HG03045 (cell line): Measurements from ENCODE around the gene ENDOU.
"Not testable (repeated sequence)": the region's sequence is repeated elsewhere in the genome, so short reads cannot be mapped to it uniquely, and the experiment has no call there.

Source experiments
- ATAC-seq: cut with Tn5 transposase; IDR thresholded peaks from one replicate; pipeline ENCODE4 v1.9.1; 2021; ENCODE audit warnings: mild to moderate bottlenecking, moderate library complexity; ENCODE audit not compliant: unreplicated experiment

The ENDOU gene

GRCh38 chr12:47700263-47700662 lies 25.0 kb downstream of the ENDOU start:
- no peak for ATAC-seq

DNA sequence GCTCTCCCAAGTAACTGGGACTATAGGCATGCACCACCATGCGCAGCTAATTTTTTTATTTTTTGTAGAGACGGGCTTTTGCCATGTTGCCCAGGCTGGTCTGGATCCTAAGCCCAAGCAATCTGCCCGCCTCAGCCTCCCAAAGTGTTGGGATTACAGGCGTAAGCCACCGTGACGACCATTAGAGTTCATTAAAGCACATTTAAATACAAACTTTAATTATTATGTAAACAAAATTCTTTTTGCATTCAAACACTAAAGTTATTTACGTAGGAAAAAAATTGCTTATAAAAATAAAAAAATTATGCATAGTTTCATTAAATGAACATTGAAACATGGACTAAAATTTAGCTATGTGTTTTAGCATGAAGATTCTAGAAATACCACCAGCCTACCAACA lies 26.7 kb downstream of the ENDOU start:
- no peak for ATAC-seq

DNA sequence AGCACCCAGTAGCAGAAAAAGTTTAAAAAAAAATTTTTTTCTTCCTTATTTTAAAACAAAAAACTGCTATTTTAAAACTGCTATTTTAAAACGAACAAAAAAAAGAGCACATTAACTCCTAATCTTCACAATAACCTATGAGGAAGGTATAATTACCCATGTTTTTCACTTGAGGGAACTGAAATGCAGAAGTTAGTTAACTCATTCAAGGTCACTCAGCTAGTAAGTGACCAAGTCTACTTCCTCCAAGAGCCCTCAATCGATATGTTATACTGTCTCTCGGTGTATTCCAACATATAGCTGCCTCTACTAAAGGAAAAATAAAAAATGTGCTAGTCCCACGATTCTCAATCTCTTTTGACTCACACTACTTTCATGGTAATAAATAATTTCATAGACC lies 27.2 kb downstream of the ENDOU start:
- ATAC-seq: no peak

DNA sequence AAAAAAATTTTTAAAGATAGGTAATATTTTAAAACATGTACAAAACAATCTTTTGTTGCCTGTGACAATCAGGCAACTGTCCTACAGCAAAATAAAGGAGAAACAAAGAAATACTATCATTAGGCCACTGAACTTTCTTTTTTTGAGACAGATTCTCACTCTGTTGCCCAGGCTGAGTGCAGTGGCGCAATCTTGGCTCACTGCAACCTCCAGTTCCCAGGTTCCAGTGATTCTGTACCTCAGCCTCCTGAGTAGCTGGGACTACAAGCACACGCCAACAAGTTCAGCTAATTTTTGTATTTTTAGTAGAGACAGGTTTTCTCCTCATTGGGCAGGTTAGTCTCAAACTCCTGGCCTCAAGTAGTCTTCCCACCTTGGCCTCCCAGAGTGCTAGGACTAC lies 36.1 kb downstream of the ENDOU start:
- no peak for ATAC-seq

- no peak for ATAC-seq
Measured at GRCh38 chr12:47687636-47688035, 37.7 kb downstream of the ENDOU start.

DNA sequence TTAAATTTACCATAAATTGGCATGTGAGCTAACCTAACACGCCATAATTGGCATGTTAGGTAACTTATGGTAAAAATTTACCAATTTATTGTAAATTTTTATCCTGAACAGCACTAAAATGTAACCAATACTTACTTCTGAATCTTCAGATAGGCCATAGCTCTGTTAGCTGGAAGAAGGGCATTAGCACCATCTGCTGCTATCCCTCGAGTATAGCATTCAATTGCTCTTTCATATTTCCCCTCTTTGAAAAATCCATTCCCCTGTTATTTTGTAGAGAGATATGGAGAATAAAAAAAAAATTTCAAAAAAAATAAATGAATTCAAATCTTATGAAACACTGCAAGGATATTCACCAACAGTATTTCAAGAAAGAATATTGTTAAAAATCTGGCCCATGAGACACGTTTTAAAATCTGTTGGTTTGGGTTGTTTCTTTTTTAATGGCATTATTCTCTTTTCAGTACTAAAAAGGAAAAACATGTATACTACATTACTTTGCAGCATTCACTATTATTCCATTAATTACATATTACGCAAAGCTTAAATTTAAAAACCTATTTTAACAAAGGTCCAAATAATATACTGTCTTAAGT lies 38.5 kb downstream of the ENDOU start:
- no peak for ATAC-seq

- ATAC-seq: no peak
Measured at GRCh38 chr12:47679785-47680184, 45.5 kb downstream of the ENDOU start.

- ATAC-seq: no peak
Measured at GRCh38 chr12:47672068-47672467, 53.2 kb downstream of the ENDOU start.

- ATAC-seq: not testable (repeated sequence)
Measured at GRCh38 chr12:47667935-47668334, 57.4 kb downstream of the ENDOU start.
